Endothelial cell of umbilical vein (primary cell): ENCODE results near the gene CEP68. TPM values are rescaled to one million over a fixed set of nuclear protein-coding genes. Genes with fewer than 3 reads are reported as not detected.

Experiments
- BruUV-seq: library from RNA; stranded (reverse); fragments of 400-500 nt; replicated peaks from 2 replicates; lab custom pipeline; 2021; lab: Mats Ljungman, UMichigan
- CTCF ChIA-PET: fragments of 300-600, 350-600 bp; sonication (Branson Sonifier 250); formaldehyde crosslinking; loops from one replicate; lab custom pipeline; 2021; ENCODE audit warnings: antibody characterized with exemption, inconsistent platforms; lab: Charles Lee
- POLR2A ChIA-PET: fragments of 300-600, 350-600 bp; sonication (Branson Sonifier 250); formaldehyde crosslinking; loops from one replicate; lab custom pipeline; 2021; ENCODE audit warnings: antibody characterized with exemption, inconsistent platforms; lab: Charles Lee
- DNase-seq: peaks from one replicate; pipeline ENCODE4 v3.0.0-alpha.2; 2011; ENCODE audit warnings: low read depth, low spot score
- FAIRE-seq: peaks from 2 replicates; lab custom pipeline; 2011; peaks lifted over from hg19 to GRCh38; lab: Jason Lieb, UNC
- H2AFZ ChIP-seq: 2 replicates; pipeline ENCODE4 v1.6.0; 2012; ENCODE audit warnings: low read depth, low read length, control low read depth, inconsistent platforms
- H3K27ac ChIP-seq: 2 replicates; pipeline ENCODE4 v1.5.1; 2011; ENCODE audit warnings: low read depth, mild to moderate bottlenecking, control low read depth, low read length, moderate library complexity; ENCODE audit not compliant: insufficient read depth
- H3K27me3 ChIP-seq, 2 experiments: 2 replicates each; pipeline versions ENCODE4 v1.6.0 to v1.6.1; 2011; ENCODE audit warnings: low read length in 2 of 2, mixed read lengths in 1 of 2; ENCODE audit not compliant: control insufficient read depth in 2 of 2, insufficient read depth in 2 of 2
- H3K36me3 ChIP-seq, 2 experiments: 2 replicates in 1 of 2; 3 replicates in 1 of 2; pipeline ENCODE4 v1.5.1; 2011; ENCODE audit warnings: low read length in 2 of 2, mild to moderate bottlenecking in 1 of 2, moderate library complexity in 1 of 2; ENCODE audit not compliant: control insufficient read depth in 2 of 2, insufficient read depth in 2 of 2; ENCODE audit errors: extremely low read depth in 1 of 2
- H3K4me1 ChIP-seq: 3 replicates; pipeline ENCODE4 v1.5.1; 2011; ENCODE audit warnings: mild to moderate bottlenecking, low read length; ENCODE audit not compliant: control insufficient read depth, insufficient read depth; ENCODE audit errors: extremely low read depth
- H3K4me2 ChIP-seq: 2 replicates; pipeline ENCODE4 v1.6.1; 2011; ENCODE audit warnings: low read length, control low read depth, mixed read lengths; ENCODE audit not compliant: insufficient read depth
- H3K4me3 ChIP-seq, 3 experiments: fragments of 200-600 bp in 1 of 3; sonication (generic), shearing (Covaris generic) in 1 of 3; replicated peaks in 1 of 3; 2 replicates each; pipeline ENCODE4 v1.5.1; 2011 to 2016; ENCODE audit warnings: control low read depth in 3 of 3, low read length in 3 of 3, mild to moderate bottlenecking in 2 of 3, inconsistent platforms in 1 of 3, low read depth in 1 of 3, moderate library complexity in 1 of 3; ENCODE audit not compliant: insufficient read depth in 1 of 3
- H3K79me2 ChIP-seq: 2 replicates; pipeline ENCODE4 v1.6.0; 2012; ENCODE audit warnings: low read length, inconsistent platforms; ENCODE audit not compliant: control insufficient read depth, insufficient read depth
- H3K9ac ChIP-seq: replicated peaks from 2 replicates; pipeline ENCODE3; 2011; ENCODE audit warnings: low read length, control low read depth; ENCODE audit not compliant: insufficient read depth; ENCODE audit errors: extremely low read depth
- H3K9me1 ChIP-seq: replicated peaks from 3 replicates; pipeline ENCODE4 v1.6.0; 2011; ENCODE audit warnings: mild to moderate bottlenecking, low read length; ENCODE audit not compliant: control insufficient read depth, insufficient read depth; ENCODE audit errors: extremely low read depth
- H3K9me3 ChIP-seq: replicated peaks from 2 replicates; pipeline ENCODE4 v1.5.1; 2012; ENCODE audit warnings: low read length, inconsistent platforms; ENCODE audit not compliant: control insufficient read depth, insufficient read depth
- H4K20me1 ChIP-seq: replicated peaks from 2 replicates; pipeline ENCODE3; 2011; ENCODE audit warnings: mild to moderate bottlenecking, low read length; ENCODE audit not compliant: control insufficient read depth, insufficient read depth; ENCODE audit errors: extremely low read depth
- CTCF ChIP-seq, 2 donors: IDR thresholded peaks; 1 replicate in 1 of 2; 2 replicates in 1 of 2; pipeline ENCODE4 v1.5.1; 2011; ENCODE audit warnings: low read length in 2 of 2, mild to moderate bottlenecking in 2 of 2, moderate library complexity in 2 of 2, control low read depth in 1 of 2, inconsistent platforms in 1 of 2, low read depth in 1 of 2; ENCODE audit not compliant: insufficient read depth in 1 of 2; ENCODE audit errors: extremely low read depth in 1 of 2
- EZH2 ChIP-seq: IDR thresholded peaks from 2 replicates; pipeline ENCODE4 v1.6.1; 2012; ENCODE audit warnings: borderline replicate concordance, low read depth, mild to moderate bottlenecking, moderate library complexity, low read length, inconsistent platforms; ENCODE audit not compliant: severe bottlenecking
- FOS ChIP-seq: IDR thresholded peaks from 2 replicates; pipeline ENCODE4 v1.6.1; 2011; ENCODE audit warnings: mild to moderate bottlenecking, low read length, moderate library complexity, borderline replicate concordance; ENCODE audit not compliant: insufficient read depth
- GATA2 ChIP-seq: IDR thresholded peaks from 2 replicates; pipeline ENCODE4 v1.7.0; 2011; ENCODE audit warnings: low read depth, mild to moderate bottlenecking, moderate library complexity, mixed read lengths, low read length; ENCODE audit not compliant: insufficient read length, insufficient read depth
- JUN ChIP-seq: IDR thresholded peaks from 2 replicates; pipeline ENCODE4 v1.6.1; 2011; ENCODE audit warnings: borderline replicate concordance, low read depth; ENCODE audit not compliant: insufficient read length, insufficient read depth
- MYC ChIP-seq: IDR thresholded peaks from one replicate; pipeline ENCODE4 v1.6.1; 2011; ENCODE audit warnings: mild to moderate bottlenecking, low read depth, low read length
- POLR2A ChIP-seq: IDR thresholded peaks from 2 replicates; pipeline ENCODE4 v1.6.1; 2012; ENCODE audit warnings: low read depth, mild to moderate bottlenecking, control low read depth, low read length
- POLR2AphosphoS5 ChIP-seq: IDR thresholded peaks from 2 replicates; pipeline ENCODE4 v1.6.1; 2012; ENCODE audit warnings: low read depth, mild to moderate bottlenecking, control low read depth, low read length, moderate library complexity; ENCODE audit not compliant: insufficient read depth
- dilution Hi-C: fragments of 300-500 bp; cut with MboI; formaldehyde crosslinking; loops from one replicate; pipeline ENCODE4 v1.15.0; 2019; ENCODE audit warnings: low sequenced_read_pairs; ENCODE audit not compliant: extremely low pct_ligation_motif_present
- intact Hi-C: fragments of 100-400 bp; cut with micrococcal nuclease; formaldehyde crosslinking; loops from one replicate; pipeline ENCODE4 v1.10.0; 2022
- polyA plus RNA-seq, 4 experiments: library from polyadenylated mRNA; depleted of rRNA in 3 of 4; stranded (reverse) in 3 of 4; unstranded in 1 of 4; fragments of >200 nt; gene quantifications; 2 replicates each; pipeline versions ENCODE4 v1.2.1 to v1.2.3, GENCODE V29; 2011 to 2012; ENCODE audit warnings: missing spikeins in 1 of 4
- total RNA-seq: library from RNA; stranded (reverse); gene quantifications from 2 replicates; pipeline ENCODE4 v1.2.3, GENCODE V29; 2021
- TF ChIP-seq, protein P1 (sequence below): IDR thresholded peaks from 2 replicates; pipeline ENCODE4 v1.6.1; 2011; ENCODE audit not compliant: insufficient read depth, insufficient read length

The CEP68 gene
- total and polyA plus RNA-seq, 2 donors (not counting 3 experiments of a cell fraction or from before 2014, with no cell fraction given), result 21.4 to 22.0 TPM

- intact Hi-C loops, result no loop called here
- Histone ChIP-seq H3K79me2 (peaks cover 93% of the 10 kb centered on the region), H3K4me3 (no peak overlapping the region), H4K20me1 (peaks cover 15% of the 10 kb centered on the region), H3K4me2 (no peak overlapping the region), H3K27ac (no peak overlapping the region), H3K9ac (no peak overlapping the region), H3K4me1 (no peaks in the 10 kb centered on the region), H3K27me3 (no peaks in the 10 kb centered on the region), H3K9me3 (no peaks in the 10 kb centered on the region), H3K9me1 (no peaks in the 10 kb centered on the region), H2AFZ (no peak overlapping the region), H3K36me3 (peaks cover 2 to 3% of the 10 kb centered on the region in 2 experiments)
- no peak for DNase-seq
- POLR2A ChIA-PET, result no interaction called here
- FAIRE-seq, result no peak
- TF ChIP-seq FOS, result no peak
- TF ChIP-seq EZH2, result no peak
- TF ChIP-seq GATA2, result no peak
- no peak for TF ChIP-seq POLR2A
- TF ChIP-seq, protein P1, sequence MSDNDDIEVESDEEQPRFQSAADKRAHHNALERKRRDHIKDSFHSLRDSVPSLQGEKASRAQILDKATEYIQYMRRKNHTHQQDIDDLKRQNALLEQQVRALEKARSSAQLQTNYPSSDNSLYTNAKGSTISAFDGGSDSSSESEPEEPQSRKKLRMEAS, result no peak
- no peak for TF ChIP-seq JUN
- TF ChIP-seq POLR2AphosphoS5, result no peak
- no peak for TF ChIP-seq CTCF (IDR thresholded peaks at IDR 0.05; ENCODE audit: extremely low read depth in 1 of 2, insufficient read depth in 1 of 2, low read depth in 1 of 2, low read length in 2 of 2)
- TF ChIP-seq MYC, result no peak
- dilution Hi-C loops, result no loop called here
- BruUV-seq, result no TSS peak
- CTCF ChIA-PET, result interaction anchor here (0.5 to 0.6 kb wide), 3 partner anchors 15 to 61 kb away, joined by 3 read pairs; no protein-coding TSS in a partner anchor
Observed at GRCh38 chr2:65107530-65107929, 51.3 kb downstream of the CEP68 start.
